NT2/D1 (cell line): ENCODE measurements around the gene C2orf68.

Experiments
- YY1 ChIP-seq: IDR thresholded peaks from 2 replicates; pipeline ENCODE4 v1.6.1; 2011; ENCODE audit not compliant: insufficient read length, insufficient read depth
- ZNF274 ChIP-seq: IDR thresholded peaks from 2 replicates; pipeline ENCODE4 v1.6.1; 2011; ENCODE audit warnings: mild to moderate bottlenecking, low read depth, low read length

DNA sequence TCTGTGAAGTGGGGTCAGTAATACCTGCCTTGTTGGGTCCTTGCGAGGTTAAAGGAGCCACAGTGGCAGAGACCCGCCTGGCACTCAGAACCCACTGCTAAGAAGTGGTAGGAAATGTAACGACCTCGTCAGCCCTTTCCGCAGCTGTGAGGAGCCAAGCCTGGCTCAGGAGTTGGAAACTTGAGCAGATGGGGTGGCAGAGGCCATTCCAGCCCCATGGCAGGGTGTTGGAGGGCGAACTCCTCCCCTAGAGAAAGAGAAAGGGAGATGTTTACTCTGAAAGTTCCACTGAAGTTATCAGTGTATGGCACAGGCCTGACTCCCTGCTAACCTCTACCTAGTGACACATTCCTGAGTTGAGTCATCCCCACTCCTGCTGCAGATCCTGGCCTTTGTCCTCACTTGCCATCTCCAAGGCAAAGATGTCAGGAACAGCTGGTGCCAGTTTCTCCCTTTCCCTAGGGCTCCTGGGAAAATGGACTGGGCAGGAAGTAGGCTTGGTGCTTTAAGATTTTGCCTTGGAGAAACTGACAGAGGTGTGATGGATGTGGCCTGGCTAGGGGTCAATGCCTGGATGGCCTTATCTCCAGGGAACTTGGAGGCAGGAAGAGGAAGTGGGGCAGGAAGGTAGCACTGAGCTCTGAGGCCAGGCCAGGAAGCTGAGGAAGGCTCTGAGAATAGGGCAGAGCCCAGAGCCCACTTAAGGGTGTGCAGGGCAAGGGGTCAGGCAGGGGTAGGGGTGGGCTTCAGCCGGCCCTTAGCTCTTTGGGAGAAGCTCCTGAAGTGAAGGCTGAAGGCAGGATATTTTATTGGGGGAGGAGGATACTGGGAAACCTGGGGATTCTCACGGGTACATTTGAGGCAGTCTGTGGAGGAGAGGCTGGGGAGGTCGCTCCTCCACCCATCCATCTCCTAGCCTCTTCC, 26.7 kb downstream of the C2orf68 start:
- TF ChIP-seq YY1 (no peak), ZNF274 (no peak)
